ENCODE results near the gene NSDHL.

GRCh38 chrX:152818356-152818755 is 12.5 kb upstream of the NSDHL start:
- no peak for TF ChIP-seq CTCF (IDR thresholded peaks at IDR 0.05)
- TF ChIP-seq POLR2A (IDR thresholded peaks at IDR 0.05): no peak
- TF ChIP-seq POLR2AphosphoS5 (IDR thresholded peaks at IDR 0.05): no peak
- TF ChIP-seq EP300 (IDR thresholded peaks at IDR 0.05; ENCODE audit: low read depth): no peak

All from transverse colon (tissue), 4 donors.